SK-N-SH treated with all-trans-retinoic acid at 6 μM for 48 hours (cell line): Measurements from ENCODE around the gene LPP.
A peak's percentile ranks its signal among the peaks of the same experiment; 100 is the strongest.

Experiments used
- ATAC-seq: fragments of 200-7000 bp; cut with Tn5 transposase; 3 replicates; pipeline ENCODE4 v1.9.1; 2020; ENCODE audit warnings: mild to moderate bottlenecking, moderate library complexity
- ARNTL ChIP-seq: fragments of 450-650 bp; formaldehyde crosslinking; IDR thresholded peaks from 2 replicates; pipeline ENCODE4 v1.5.0; 2020; ENCODE audit warnings: low read depth, mild to moderate bottlenecking, moderate library complexity, borderline replicate concordance
- BACH2 ChIP-seq: fragments of 250-450 bp; sonication (Bioruptor Pico); IDR thresholded peaks from 2 replicates; pipeline ENCODE4 v1.9.0; 2021; ENCODE audit warnings: mild to moderate bottlenecking, borderline replicate concordance
- CREB5 ChIP-seq: fragments of 250-450 bp; sonication (Bioruptor Pico); IDR thresholded peaks from 2 replicates; pipeline ENCODE4 v1.5.1; 2020; ENCODE audit warnings: low read depth, mild to moderate bottlenecking, moderate library complexity
- ESRRG ChIP-seq: fragments of 250-450 bp; sonication (Bioruptor Pico); IDR thresholded peaks from 2 replicates; pipeline ENCODE4 v1.6.1; 2021; ENCODE audit warnings: mild to moderate bottlenecking
- GLIS3 ChIP-seq: fragments of 250-450 bp; sonication (Bioruptor Pico); IDR thresholded peaks from 2 replicates; pipeline ENCODE4 v1.5.0; 2020; ENCODE audit warnings: mild to moderate bottlenecking, moderate library complexity
- ISL1 ChIP-seq: fragments of 250-450 bp; sonication (Bioruptor Pico); IDR thresholded peaks from 2 replicates; pipeline ENCODE4 v2.1.2; 2022; ENCODE audit warnings: mild to moderate bottlenecking, moderate library complexity
- OSR1 ChIP-seq: fragments of 250-450 bp; sonication (Bioruptor Pico); IDR thresholded peaks from 2 replicates; pipeline ENCODE4 v1.8.0; 2022; ENCODE audit warnings: moderate library complexity, mild to moderate bottlenecking, inconsistent platforms
- PPARA ChIP-seq: fragments of 250-450 bp; sonication (Bioruptor Pico); IDR thresholded peaks from 2 replicates; pipeline ENCODE4 v1.5.0; 2020; ENCODE audit warnings: mild to moderate bottlenecking, borderline replicate concordance
- RARB ChIP-seq: fragments of 250-450 bp; sonication (Bioruptor Pico); IDR thresholded peaks from 2 replicates; pipeline ENCODE4 v1.8.0; 2021; ENCODE audit warnings: mild to moderate bottlenecking, moderate library complexity
- SNAI2 ChIP-seq: fragments of 250-450 bp; sonication (Bioruptor Pico); IDR thresholded peaks from 2 replicates; pipeline ENCODE4 v1.5.0; 2020; ENCODE audit warnings: mild to moderate bottlenecking, moderate library complexity
- TCF4 ChIP-seq: fragments of 250-450 bp; sonication (Bioruptor Pico); IDR thresholded peaks from 2 replicates; pipeline ENCODE4 v1.8.0; 2021; ENCODE audit warnings: mild to moderate bottlenecking, moderate library complexity, borderline replicate concordance
- TOX ChIP-seq: fragments of 250-450 bp; sonication (Bioruptor Pico); IDR thresholded peaks from 2 replicates; pipeline ENCODE4 v1.8.0; 2021; ENCODE audit warnings: mild to moderate bottlenecking, moderate library complexity, borderline replicate concordance
- ZC3H10 ChIP-seq: fragments of 250-450 bp; sonication (Bioruptor Pico); IDR thresholded peaks from 2 replicates; pipeline ENCODE4 v1.5.1; 2021; ENCODE audit warnings: mild to moderate bottlenecking, moderate library complexity
- ZFP3 ChIP-seq: fragments of 250-450 bp; sonication (Bioruptor Pico); IDR thresholded peaks from 2 replicates; pipeline ENCODE4 v1.5.0; 2020; ENCODE audit warnings: mild to moderate bottlenecking, moderate library complexity
- ZFP30 ChIP-seq: fragments of 450-650 bp; formaldehyde crosslinking; IDR thresholded peaks from 2 replicates; pipeline ENCODE4 v1.5.0; 2022; ENCODE audit warnings: mild to moderate bottlenecking, moderate library complexity
- ZNF565 ChIP-seq: fragments of 450-650 bp; formaldehyde crosslinking; conservative IDR thresholded peaks from 2 replicates; pipeline ENCODE4 v1.5.0; 2020; ENCODE audit warnings: low read depth, mild to moderate bottlenecking, moderate library complexity
- ZNF70 ChIP-seq: fragments of 450-650 bp; formaldehyde crosslinking; IDR thresholded peaks from 2 replicates; pipeline ENCODE4 v1.5.0; 2020; ENCODE audit warnings: mild to moderate bottlenecking, moderate library complexity
- ZNF8 ChIP-seq: fragments of 450-650 bp; formaldehyde crosslinking; IDR thresholded peaks from 2 replicates; pipeline ENCODE4 v1.5.0; 2020; ENCODE audit warnings: mild to moderate bottlenecking, moderate library complexity
- TF ChIP-seq, protein P1 (sequence below): fragments of 250-450 bp; sonication (Bioruptor Pico); IDR thresholded peaks from 2 replicates; pipeline ENCODE4 v1.5.0; 2020; ENCODE audit warnings: mild to moderate bottlenecking, moderate library complexity
- TF ChIP-seq, protein P2 (sequence below): fragments of 250-450 bp; sonication (Bioruptor Pico); IDR thresholded peaks from 2 replicates; pipeline ENCODE4 v1.8.0; 2020; ENCODE audit warnings: mild to moderate bottlenecking, moderate library complexity, borderline replicate concordance
- TF ChIP-seq, protein P3 (sequence below): fragments of 250-450 bp; sonication (Bioruptor Pico); IDR thresholded peaks from 2 replicates; pipeline ENCODE4 v1.5.1; 2021; ENCODE audit warnings: mild to moderate bottlenecking, moderate library complexity

The LPP gene

GRCh38 chr3:188310270-188310710 lies 156.3 kb downstream of the LPP start:
- TF ChIP-seq GLIS3 (no peak), ISL1 (CRISPR knock-in tag) (no peak), CREB5 (no peak), TCF4 (CRISPR knock-in tag) (no peak), OSR1 (CRISPR knock-in tag) (no peak), TOX (CRISPR knock-in tag) (no peak), SNAI2 (CRISPR knock-in tag) (no peak), ZNF70 (no peak), BACH2 (CRISPR knock-in tag) (no peak), ZNF565 (no peak), ZFP30 (CRISPR knock-in tag) (no peak), ZNF8 (CRISPR knock-in tag) (no peak), ESRRG (CRISPR knock-in tag) (no peak), ZFP3 (CRISPR knock-in tag) (no peak), ZC3H10 (CRISPR knock-in tag) (no peak), ARNTL (CRISPR knock-in tag) (no peak)
- TF ChIP-seq, protein P1, sequence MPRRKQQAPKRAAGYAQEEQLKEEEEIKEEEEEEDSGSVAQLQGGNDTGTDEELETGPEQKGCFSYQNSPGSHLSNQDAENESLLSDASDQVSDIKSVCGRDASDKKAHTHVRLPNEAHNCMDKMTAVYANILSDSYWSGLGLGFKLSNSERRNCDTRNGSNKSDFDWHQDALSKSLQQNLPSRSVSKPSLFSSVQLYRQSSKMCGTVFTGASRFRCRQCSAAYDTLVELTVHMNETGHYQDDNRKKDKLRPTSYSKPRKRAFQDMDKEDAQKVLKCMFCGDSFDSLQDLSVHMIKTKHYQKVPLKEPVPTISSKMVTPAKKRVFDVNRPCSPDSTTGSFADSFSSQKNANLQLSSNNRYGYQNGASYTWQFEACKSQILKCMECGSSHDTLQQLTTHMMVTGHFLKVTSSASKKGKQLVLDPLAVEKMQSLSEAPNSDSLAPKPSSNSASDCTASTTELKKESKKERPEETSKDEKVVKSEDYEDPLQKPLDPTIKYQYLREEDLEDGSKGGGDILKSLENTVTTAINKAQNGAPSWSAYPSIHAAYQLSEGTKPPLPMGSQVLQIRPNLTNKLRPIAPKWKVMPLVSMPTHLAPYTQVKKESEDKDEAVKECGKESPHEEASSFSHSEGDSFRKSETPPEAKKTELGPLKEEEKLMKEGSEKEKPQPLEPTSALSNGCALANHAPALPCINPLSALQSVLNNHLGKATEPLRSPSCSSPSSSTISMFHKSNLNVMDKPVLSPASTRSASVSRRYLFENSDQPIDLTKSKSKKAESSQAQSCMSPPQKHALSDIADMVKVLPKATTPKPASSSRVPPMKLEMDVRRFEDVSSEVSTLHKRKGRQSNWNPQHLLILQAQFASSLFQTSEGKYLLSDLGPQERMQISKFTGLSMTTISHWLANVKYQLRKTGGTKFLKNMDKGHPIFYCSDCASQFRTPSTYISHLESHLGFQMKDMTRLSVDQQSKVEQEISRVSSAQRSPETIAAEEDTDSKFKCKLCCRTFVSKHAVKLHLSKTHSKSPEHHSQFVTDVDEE (CRISPR knock-in tag) = no peak
- TF ChIP-seq, protein P2, sequence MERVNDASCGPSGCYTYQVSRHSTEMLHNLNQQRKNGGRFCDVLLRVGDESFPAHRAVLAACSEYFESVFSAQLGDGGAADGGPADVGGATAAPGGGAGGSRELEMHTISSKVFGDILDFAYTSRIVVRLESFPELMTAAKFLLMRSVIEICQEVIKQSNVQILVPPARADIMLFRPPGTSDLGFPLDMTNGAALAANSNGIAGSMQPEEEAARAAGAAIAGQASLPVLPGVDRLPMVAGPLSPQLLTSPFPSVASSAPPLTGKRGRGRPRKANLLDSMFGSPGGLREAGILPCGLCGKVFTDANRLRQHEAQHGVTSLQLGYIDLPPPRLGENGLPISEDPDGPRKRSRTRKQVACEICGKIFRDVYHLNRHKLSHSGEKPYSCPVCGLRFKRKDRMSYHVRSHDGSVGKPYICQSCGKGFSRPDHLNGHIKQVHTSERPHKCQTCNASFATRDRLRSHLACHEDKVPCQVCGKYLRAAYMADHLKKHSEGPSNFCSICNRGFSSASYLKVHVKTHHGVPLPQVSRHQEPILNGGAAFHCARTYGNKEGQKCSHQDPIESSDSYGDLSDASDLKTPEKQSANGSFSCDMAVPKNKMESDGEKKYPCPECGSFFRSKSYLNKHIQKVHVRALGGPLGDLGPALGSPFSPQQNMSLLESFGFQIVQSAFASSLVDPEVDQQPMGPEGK (CRISPR knock-in tag) = no peak
- TF ChIP-seq, protein P3, sequence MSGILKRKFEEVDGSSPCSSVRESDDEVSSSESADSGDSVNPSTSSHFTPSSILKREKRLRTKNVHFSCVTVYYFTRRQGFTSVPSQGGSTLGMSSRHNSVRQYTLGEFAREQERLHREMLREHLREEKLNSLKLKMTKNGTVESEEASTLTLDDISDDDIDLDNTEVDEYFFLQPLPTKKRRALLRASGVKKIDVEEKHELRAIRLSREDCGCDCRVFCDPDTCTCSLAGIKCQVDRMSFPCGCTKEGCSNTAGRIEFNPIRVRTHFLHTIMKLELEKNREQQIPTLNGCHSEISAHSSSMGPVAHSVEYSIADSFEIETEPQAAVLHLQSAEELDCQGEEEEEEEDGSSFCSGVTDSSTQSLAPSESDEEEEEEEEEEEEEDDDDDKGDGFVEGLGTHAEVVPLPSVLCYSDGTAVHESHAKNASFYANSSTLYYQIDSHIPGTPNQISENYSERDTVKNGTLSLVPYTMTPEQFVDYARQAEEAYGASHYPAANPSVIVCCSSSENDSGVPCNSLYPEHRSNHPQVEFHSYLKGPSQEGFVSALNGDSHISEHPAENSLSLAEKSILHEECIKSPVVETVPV (CRISPR knock-in tag) = no peak
- ATAC-seq = peak; percentile 38; the same call in 1 of the 3 replicates

DNA sequence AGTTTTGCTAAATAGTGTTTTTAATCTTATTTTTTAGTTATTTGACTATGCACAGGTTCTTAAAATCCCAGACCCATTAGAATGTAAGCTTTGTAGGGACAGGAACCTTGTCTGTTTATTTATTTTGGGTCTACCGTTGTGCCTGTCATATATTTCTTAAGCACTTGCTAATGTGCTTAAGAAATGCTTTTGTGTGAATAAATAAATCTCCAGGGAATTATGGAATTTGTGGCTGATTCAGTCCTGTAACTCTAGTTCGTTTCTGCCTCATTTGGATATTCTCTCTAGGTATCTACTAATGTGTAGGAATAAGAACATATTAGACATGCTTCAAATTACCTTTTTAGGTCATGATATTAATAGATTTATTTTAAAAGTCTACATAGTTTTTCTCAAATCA lies 161.6 kb downstream of the LPP start:
- no peak for ATAC-seq
- TF ChIP-seq ARNTL (CRISPR knock-in tag) (no peak), SNAI2 (CRISPR knock-in tag) (no peak), ZC3H10 (CRISPR knock-in tag) (no peak), BACH2 (CRISPR knock-in tag) (no peak), CREB5 (no peak), RARB (CRISPR knock-in tag) (no peak), PPARA (CRISPR knock-in tag) (no peak), ZNF565 (no peak), GLIS3 (no peak), ZNF70 (no peak), OSR1 (CRISPR knock-in tag) (no peak)

DNA sequence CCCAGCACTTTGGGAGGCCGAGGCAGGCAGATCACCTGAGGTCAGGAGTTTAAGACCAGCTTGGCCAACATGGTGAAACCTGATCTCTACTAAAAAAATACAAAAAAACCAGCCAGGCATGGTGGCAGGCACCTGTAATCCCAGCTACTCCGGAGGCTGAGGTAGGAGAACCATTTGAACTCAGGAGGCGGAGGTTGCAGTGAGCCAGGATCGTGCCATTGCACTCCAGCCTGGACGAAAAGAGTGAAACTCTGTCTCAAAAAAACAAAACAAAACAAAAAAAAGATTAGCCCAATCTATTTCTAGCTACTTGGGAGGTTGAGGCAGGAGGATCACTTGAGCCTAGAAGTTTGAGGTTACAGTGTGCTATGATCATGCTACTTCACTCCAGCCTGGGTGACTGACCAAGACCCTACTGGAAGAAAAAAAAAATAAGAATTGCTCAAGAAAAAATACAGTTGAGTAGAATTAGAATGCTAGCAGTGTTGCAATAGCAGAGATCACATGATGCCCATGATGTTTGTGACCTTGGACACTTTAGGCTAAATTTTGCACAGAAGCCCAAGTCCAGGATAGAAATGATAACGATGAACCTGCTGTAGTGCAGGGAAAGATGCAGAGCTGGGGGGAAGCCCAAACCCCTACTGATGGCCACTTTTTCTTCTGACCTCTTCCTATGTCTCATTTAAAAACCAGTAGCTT lies 162.2 kb downstream of the LPP start:
- ATAC-seq = peak; percentile 33
- TF ChIP-seq ZNF70 (no peak), ARNTL (CRISPR knock-in tag) (no peak), ZFP3 (CRISPR knock-in tag) (no peak), ZFP30 (CRISPR knock-in tag) (no peak), ZNF565 (no peak), TCF4 (CRISPR knock-in tag) (no peak), SNAI2 (CRISPR knock-in tag) (no peak), OSR1 (CRISPR knock-in tag) (no peak), ESRRG (CRISPR knock-in tag) (no peak), BACH2 (CRISPR knock-in tag) (no peak)
- TF ChIP-seq, protein P2 (CRISPR knock-in tag) = no peak
